GM12801 (cell line): ENCODE measurements around the gene TTN.

Experiments
- CTCF ChIP-seq: IDR thresholded peaks from one replicate; pipeline ENCODE4 v1.5.1; 2011; ENCODE audit warnings: control low read depth; ENCODE audit not compliant: insufficient read length; ENCODE audit errors: extremely low read depth

TTN gene

GRCh38 chr2:178722296-178722695, 84.9 kb downstream of the TTN start:
- TF ChIP-seq CTCF: no peak

GRCh38 chr2:178718988-178719387, 88.2 kb downstream of the TTN start:
- no peak for TF ChIP-seq CTCF

GRCh38 chr2:178718283-178718682, 88.9 kb downstream of the TTN start:
- TF ChIP-seq CTCF: no peak

- TF ChIP-seq CTCF: no peak
These were observed 90.8 kb downstream of the TTN start for GRCh38 chr2:178716394-178716793.

GRCh38 chr2:178715366-178715765, 91.9 kb downstream of the TTN start:
- no peak for TF ChIP-seq CTCF

GRCh38 chr2:178707476-178707875, 99.7 kb downstream of the TTN start:
- TF ChIP-seq CTCF: no peak

GRCh38 chr2:178704876-178705275, 102.3 kb downstream of the TTN start:
- no peak for TF ChIP-seq CTCF

- no peak for TF ChIP-seq CTCF
These were observed 104.9 kb downstream of the TTN start for GRCh38 chr2:178702361-178702760.
